NK-92 treated with Interleukin-12 subunit alpha and Interleukin-12 subunit beta, amount 100 ng/mL, for 24 hours (cell line): ENCODE results near the gene MUC6.

ENCODE experiments used
- DNase-seq: peaks from one replicate; lab custom pipeline; 2025; lab: John Stamatoyannopoulos, UW

Gene MUC6

GRCh38 chr11:1036303-1036923 is at the start of gene MUC6:
Gene MUC6, minus strand, starts transcription at chr11:1036718. Its CDS starts 63 bp downstream, at chr11:1036655.
- DNase-seq: no peak

- DNase-seq: no peak
These were observed 49.1 kb upstream of the MUC6 start for GRCh38 chr11:1085440-1086170.

- no peak for DNase-seq
These were observed 48.3 kb upstream of the MUC6 start for GRCh38 chr11:1084561-1085439.

- DNase-seq: no peak
These were observed 47.4 kb upstream of the MUC6 start for GRCh38 chr11:1083621-1084551.

GRCh38 chr11:1082728-1083620 is 46.5 kb upstream of the MUC6 start:
- no peak for DNase-seq

- no peak for DNase-seq
These were observed 45.8 kb upstream of the MUC6 start for GRCh38 chr11:1082346-1082727.

- no peak for DNase-seq
These were observed 45.2 kb upstream of the MUC6 start for GRCh38 chr11:1081601-1082311.

GRCh38 chr11:1078191-1078601 is 41.7 kb upstream of the MUC6 start:
- no peak for DNase-seq

- DNase-seq: no peak
These were observed 41.0 kb upstream of the MUC6 start for GRCh38 chr11:1077417-1078119.

- no peak for DNase-seq
These were observed 40.5 kb upstream of the MUC6 start for GRCh38 chr11:1077033-1077416.

- no peak for DNase-seq
These were observed 39.6 kb upstream of the MUC6 start for GRCh38 chr11:1076061-1076665.

GRCh38 chr11:1075341-1075911 is 38.9 kb upstream of the MUC6 start:
- DNase-seq: no peak

GRCh38 chr11:1074244-1075221 is 38.0 kb upstream of the MUC6 start, which contains the start of gene MUC2:
Gene MUC2, plus strand, starts transcription at chr11:1074874.
- DNase-seq: no peak

- no peak for DNase-seq
These were observed 37.3 kb upstream of the MUC6 start for GRCh38 chr11:1073851-1074243.

GRCh38 chr11:1073261-1073724 is 36.8 kb upstream of the MUC6 start:
- no peak for DNase-seq

GRCh38 chr11:1072821-1073231 is 36.3 kb upstream of the MUC6 start:
- no peak for DNase-seq
